ENCODE data around the gene HYAL2.

- TF ChIP-seq POLR2AphosphoS5 (IDR thresholded peaks at IDR 0.05) (no peak), POLR2A (IDR thresholded peaks at IDR 0.05) (no peak)
- TF ChIP-seq, protein P1, sequence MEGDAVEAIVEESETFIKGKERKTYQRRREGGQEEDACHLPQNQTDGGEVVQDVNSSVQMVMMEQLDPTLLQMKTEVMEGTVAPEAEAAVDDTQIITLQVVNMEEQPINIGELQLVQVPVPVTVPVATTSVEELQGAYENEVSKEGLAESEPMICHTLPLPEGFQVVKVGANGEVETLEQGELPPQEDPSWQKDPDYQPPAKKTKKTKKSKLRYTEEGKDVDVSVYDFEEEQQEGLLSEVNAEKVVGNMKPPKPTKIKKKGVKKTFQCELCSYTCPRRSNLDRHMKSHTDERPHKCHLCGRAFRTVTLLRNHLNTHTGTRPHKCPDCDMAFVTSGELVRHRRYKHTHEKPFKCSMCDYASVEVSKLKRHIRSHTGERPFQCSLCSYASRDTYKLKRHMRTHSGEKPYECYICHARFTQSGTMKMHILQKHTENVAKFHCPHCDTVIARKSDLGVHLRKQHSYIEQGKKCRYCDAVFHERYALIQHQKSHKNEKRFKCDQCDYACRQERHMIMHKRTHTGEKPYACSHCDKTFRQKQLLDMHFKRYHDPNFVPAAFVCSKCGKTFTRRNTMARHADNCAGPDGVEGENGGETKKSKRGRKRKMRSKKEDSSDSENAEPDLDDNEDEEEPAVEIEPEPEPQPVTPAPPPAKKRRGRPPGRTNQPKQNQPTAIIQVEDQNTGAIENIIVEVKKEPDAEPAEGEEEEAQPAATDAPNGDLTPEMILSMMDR (IDR thresholded peaks at IDR 0.05): no peak
These were observed 19.0 kb upstream of the HYAL2 start for GRCh38 chr3:50341537-50341936.
